HG02642 (cell line): ENCODE measurements around the gene CNKSR1.

Experiments
- ATAC-seq: cut with Tn5 transposase; IDR thresholded peaks from one replicate; pipeline ENCODE4 v1.9.1; 2021; ENCODE audit warnings: mild to moderate bottlenecking; ENCODE audit not compliant: unreplicated experiment, poor library complexity

Gene CNKSR1

GRCh38 chr1:26180010-26180506 lies 2.8 kb downstream of the CNKSR1 start:
- no peak for ATAC-seq

GRCh38 chr1:26181586-26182382 lies 4.5 kb downstream of the CNKSR1 start:
- no peak for ATAC-seq

GRCh38 chr1:26182383-26182696 lies 5.0 kb downstream of the CNKSR1 start:
- no peak for ATAC-seq

GRCh38 chr1:26184086-26184485 lies 6.8 kb downstream of the CNKSR1 start:
- no peak for ATAC-seq

GRCh38 chr1:26184883-26185282 lies 7.6 kb downstream of the CNKSR1 start:
- no peak for ATAC-seq

- ATAC-seq = no peak
Observed at GRCh38 chr1:26187882-26188281, 10.6 kb downstream of the CNKSR1 start.

- ATAC-seq = no peak
Observed at GRCh38 chr1:26188477-26188876, 11.2 kb downstream of the CNKSR1 start.

- no peak for ATAC-seq
Observed at GRCh38 chr1:26189331-26189730, 12.0 kb downstream of the CNKSR1 start.

GRCh38 chr1:26189751-26190275 lies 12.5 kb downstream of the CNKSR1 start:
- ATAC-seq = no peak

- ATAC-seq = no peak
Observed at GRCh38 chr1:26190373-26190987, 13.2 kb downstream of the CNKSR1 start, which contains the start of gene CATSPER4. Gene CATSPER4, plus strand, starts transcription at chr1:26190602. Its CDS starts 26 bp downstream, at chr1:26190628.

- ATAC-seq = no peak
Observed at GRCh38 chr1:26191739-26192138, 14.4 kb downstream of the CNKSR1 start.

GRCh38 chr1:26195805-26196204 lies 18.5 kb downstream of the CNKSR1 start:
- ATAC-seq = no peak

- no peak for ATAC-seq
Observed at GRCh38 chr1:26197301-26197700, 20.0 kb downstream of the CNKSR1 start.

- no peak for ATAC-seq
Observed at GRCh38 chr1:26197813-26198212, 20.5 kb downstream of the CNKSR1 start.

- no peak for ATAC-seq
Observed at GRCh38 chr1:26200413-26200812, 23.1 kb downstream of the CNKSR1 start.

GRCh38 chr1:26203642-26204318 lies 26.5 kb downstream of the CNKSR1 start:
- ATAC-seq = no peak

GRCh38 chr1:26210147-26210870 lies 33.0 kb downstream of the CNKSR1 start:
- ATAC-seq = no peak

- no peak for ATAC-seq
Observed at GRCh38 chr1:26212726-26213125, 35.4 kb downstream of the CNKSR1 start.

GRCh38 chr1:26213335-26213905 lies 36.1 kb downstream of the CNKSR1 start:
- ATAC-seq = no peak

GRCh38 chr1:26215246-26215645 lies 38.0 kb downstream of the CNKSR1 start:
- ATAC-seq = no peak
